HG03520 (cell line): ENCODE results near the gene TSHB.
A peak's percentile ranks its signal among the peaks of the same experiment; 100 is the strongest.
"Not testable (repeated sequence)": the region's sequence is repeated elsewhere in the genome, so short reads cannot be mapped to it uniquely, and the experiment has no call there.

Experiments
- ATAC-seq: cut with Tn5 transposase; IDR thresholded peaks from one replicate; pipeline ENCODE4 v1.9.1; 2021; ENCODE audit warnings: mild to moderate bottlenecking, moderate library complexity; ENCODE audit not compliant: unreplicated experiment

TSHB gene

GRCh38 chr1:115029526-115029925 lies at the start of gene TSHB:
Gene TSHB (plus strand): TSS chr1:115029826. CDS start chr1:115033363, 3,537 bp downstream.
- ATAC-seq: no peak

GRCh38 chr1:114982251-114982650 lies 47.4 kb upstream of the TSHB start:
- ATAC-seq: no peak

- ATAC-seq: no peak
Observed at GRCh38 chr1:114986286-114986685, 43.3 kb upstream of the TSHB start.

- ATAC-seq: no peak
Observed at GRCh38 chr1:114988095-114988494, 41.5 kb upstream of the TSHB start.

- no peak for ATAC-seq
Observed at GRCh38 chr1:114997510-114998289, 31.9 kb upstream of the TSHB start.

- ATAC-seq: no peak
Observed at GRCh38 chr1:115006191-115006590, 23.4 kb upstream of the TSHB start.

GRCh38 chr1:115012006-115012405 lies 17.6 kb upstream of the TSHB start:
- no peak for ATAC-seq

GRCh38 chr1:115012434-115012833 lies 17.2 kb upstream of the TSHB start:
- no peak for ATAC-seq

- no peak for ATAC-seq
Observed at GRCh38 chr1:115013792-115014191, 15.8 kb upstream of the TSHB start.

GRCh38 chr1:115019549-115019948 lies 10.1 kb upstream of the TSHB start:
- not testable (repeated sequence) for ATAC-seq

- ATAC-seq: no peak
Observed at GRCh38 chr1:115021145-115021544, 8.5 kb upstream of the TSHB start.

GRCh38 chr1:115023593-115023992 lies 6.0 kb upstream of the TSHB start:
- ATAC-seq: no peak

- no peak for ATAC-seq
Observed at GRCh38 chr1:115031595-115031994, 2.0 kb downstream of the TSHB start.

- no peak for ATAC-seq
Observed at GRCh38 chr1:115035652-115036051, 6.0 kb downstream of the TSHB start.

GRCh38 chr1:115036814-115037507 lies 7.3 kb downstream of the TSHB start:
- no peak for ATAC-seq

GRCh38 chr1:115040501-115040900 lies 10.9 kb downstream of the TSHB start:
- ATAC-seq: no peak

GRCh38 chr1:115041654-115042053 lies 12.0 kb downstream of the TSHB start:
- no peak for ATAC-seq

- no peak for ATAC-seq
Observed at GRCh38 chr1:115046751-115047150, 17.1 kb downstream of the TSHB start.

GRCh38 chr1:115051850-115052249 lies 22.2 kb downstream of the TSHB start:
- ATAC-seq: no peak

GRCh38 chr1:115052454-115053083 lies 22.9 kb downstream of the TSHB start:
- peak; percentile 74 for ATAC-seq

GRCh38 chr1:115056395-115056798 lies 26.8 kb downstream of the TSHB start:
- no peak for ATAC-seq
